Activated T-helper 1 cell treated with Interleukin-2 at 50 U/mL for 16 hours (primary cell): Measurements from ENCODE around the gene TACC2.

ENCODE experiments used
- DNase-seq: peaks from one replicate; pipeline ENCODE4 v3.0.0-alpha.2; 2020; ENCODE audit warnings: low read depth

The TACC2 gene

DNA sequence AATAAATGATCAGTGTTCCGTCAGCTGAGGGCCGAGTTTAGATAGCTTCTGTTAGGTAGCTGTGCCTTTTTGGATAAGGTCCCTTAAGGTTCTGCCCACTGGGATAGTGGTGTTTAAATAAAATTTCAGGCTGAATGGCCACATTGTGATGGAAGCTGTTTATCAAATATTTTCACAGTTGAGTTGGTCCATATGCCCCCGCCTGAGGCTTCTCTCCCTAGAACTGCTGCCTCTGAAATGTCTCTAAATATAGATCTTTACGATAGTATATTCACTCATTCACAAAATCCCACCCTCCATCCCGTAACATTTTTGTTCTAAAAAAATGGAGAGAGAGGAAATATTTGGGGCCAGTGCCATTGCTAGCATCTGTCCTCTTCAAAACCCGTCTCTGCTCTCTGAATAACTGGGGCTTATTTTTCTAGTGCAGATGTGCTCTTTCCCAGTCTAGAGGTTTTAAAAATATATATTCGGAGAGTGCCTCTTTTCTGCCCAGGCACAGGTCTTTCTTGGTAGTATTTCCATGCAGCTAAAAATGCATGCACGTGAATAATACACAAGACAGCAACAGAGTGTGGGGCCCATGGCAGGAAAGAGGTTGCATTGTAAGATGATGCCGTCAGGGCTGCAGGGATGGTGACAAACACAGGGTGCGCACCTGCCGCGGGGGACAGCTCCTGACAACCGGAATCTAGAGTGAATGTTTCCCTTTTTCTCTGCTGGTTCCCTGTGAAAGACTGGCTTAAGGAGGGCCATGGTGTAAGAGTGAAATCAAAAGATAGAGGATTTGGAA lies 176.7 kb downstream of the TACC2 start:
- no peak for DNase-seq

DNA sequence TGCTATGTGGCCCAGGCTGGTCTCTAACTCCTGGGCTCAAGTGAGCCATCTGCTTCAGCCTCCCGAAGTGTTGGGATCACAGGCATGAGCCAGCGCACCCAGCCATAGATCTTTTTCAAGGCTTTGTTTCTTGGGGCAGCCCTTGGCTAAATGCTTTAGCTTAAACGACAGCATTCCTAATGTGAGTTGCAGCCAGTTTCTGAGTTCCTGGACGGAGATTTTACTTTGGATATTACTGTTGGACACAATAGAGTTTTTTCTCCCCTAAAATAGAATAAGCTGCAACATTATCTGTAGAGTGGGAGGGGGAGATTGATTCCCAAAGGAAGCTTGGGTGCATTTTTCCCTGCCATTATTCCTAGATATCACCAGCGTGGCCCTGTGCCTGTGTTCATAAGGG lies 179.1 kb downstream of the TACC2 start:
- DNase-seq: no peak

DNA sequence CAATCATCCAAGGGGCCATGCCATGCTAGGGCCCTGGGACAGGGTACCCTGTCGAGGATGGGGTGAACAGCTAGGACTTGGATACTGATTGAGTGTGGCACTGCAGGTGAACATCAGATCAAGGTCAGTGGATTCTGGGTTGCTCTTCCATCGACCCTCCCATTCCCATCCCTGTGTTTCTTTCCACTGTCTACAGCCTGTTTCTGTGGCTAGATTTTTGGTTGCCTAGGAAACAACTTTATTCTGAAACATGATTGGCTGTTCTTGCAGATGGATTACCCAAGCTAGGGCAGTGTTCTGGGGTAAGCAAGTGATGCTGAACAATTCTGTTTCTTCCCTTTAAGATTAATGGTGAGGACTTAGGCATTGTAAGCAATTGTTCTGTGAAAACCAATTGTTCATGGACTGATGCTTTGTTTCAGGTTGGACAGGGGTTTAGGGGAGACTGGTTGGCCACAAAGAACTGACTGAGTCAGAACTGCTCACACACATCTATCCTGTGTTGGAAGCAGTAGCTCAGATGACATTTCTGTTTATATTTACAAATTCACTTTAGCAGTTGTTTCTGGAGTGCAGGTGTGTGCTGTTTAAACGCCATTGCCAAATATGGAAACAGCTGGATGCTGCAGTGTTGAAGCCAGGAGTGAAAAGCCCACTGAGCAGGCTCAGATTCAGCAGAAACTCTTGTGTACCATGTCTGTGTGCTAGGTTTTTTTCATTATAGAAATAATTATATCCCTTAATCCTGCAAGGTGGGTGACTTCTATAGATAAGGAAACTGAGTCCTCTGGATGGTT lies 179.8 kb downstream of the TACC2 start:
- no peak for DNase-seq

DNA sequence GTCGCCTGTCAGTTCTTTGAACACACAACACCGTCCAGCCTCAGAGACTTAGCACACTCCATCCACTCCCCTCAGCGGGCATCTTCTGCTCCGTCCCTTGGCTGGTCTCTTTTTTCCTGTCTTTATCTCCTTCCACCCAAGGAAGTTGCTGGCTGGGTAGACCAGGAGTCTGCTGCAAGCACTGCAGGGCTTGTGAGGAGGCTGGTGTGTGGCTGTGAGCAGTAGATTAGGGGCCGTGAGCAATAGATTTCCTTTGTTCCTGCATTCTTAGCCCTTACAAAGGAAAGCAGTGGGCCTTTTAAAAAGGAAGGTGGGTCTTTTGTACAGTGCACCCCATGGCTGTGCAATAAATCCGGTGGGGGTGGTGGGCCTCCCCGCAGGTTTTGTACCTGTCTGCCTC lies 181.8 kb downstream of the TACC2 start:
- DNase-seq: no peak

GRCh38 chr10:122171302-122172075 lies 182.5 kb downstream of the TACC2 start:
- no peak for DNase-seq

- DNase-seq: no peak
These were observed 183.5 kb downstream of the TACC2 start for GRCh38 chr10:122172361-122173008.

GRCh38 chr10:122173337-122173736 lies 184.4 kb downstream of the TACC2 start:
- DNase-seq: no peak

- DNase-seq: no peak
These were observed 184.9 kb downstream of the TACC2 start for GRCh38 chr10:122173766-122174435.

- no peak for DNase-seq
These were observed 187.6 kb downstream of the TACC2 start for GRCh38 chr10:122176232-122177213.

DNA sequence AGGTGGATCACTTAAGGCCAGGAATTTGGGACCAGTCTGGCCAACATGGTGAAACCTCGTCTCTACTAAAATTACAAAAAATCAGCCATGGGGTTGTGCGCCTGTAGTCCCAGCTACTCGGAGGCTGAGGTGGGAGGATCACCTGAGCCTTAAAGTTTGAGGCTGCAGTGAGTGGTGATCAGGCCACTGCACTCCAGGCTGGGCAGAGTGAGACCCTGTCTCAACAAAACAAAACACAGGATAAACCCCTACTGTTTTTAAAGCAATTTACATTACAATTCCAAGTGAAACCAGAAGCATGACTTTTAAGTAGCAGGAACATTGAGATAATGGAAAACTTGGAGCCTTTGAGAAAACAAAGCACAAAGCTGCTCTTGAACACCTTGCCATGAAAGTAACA lies 189.7 kb downstream of the TACC2 start:
- DNase-seq: no peak

- no peak for DNase-seq
These were observed 192.2 kb downstream of the TACC2 start for GRCh38 chr10:122181041-122181732.

DNA sequence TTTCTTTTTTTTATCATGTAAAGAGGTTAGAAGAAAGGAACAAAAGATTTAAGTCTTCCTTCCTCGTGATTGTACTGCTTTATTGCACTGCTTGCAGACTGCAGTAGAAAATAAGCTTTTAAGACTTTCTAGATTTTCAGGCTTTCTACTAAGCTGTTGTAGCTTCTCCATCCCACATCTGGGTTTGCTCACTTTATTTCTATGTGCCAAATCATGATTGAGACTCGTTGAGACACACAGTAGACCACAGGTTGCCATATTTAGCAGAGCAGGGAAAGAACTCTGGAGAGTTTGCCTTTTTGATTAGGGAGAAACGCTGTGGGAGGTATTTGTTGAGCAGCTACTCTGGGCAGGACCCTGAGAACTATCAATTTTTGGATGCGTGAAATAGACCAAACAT lies 192.9 kb downstream of the TACC2 start:
- DNase-seq: no peak

- DNase-seq: no peak
These were observed 193.3 kb downstream of the TACC2 start for GRCh38 chr10:122182308-122182707.

DNA sequence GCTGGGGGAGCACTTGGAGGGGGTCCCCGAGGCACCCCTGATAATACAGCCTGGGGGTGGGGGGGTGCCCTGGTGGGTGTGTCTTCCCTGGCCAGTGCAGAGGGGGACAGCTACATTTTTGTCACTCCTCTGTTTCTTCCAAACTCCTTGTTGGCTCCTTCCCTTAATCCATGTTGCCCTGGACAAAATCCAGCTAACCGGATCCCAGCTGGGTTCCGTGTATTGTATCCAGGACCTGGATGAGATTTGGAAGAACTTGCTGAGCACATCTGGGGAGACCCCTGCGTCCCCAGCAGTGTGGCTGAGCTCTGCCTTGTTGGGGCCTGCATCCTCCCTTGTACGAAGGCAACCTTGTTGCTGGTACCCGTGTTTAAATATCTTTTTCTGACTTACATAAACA lies 195.3 kb downstream of the TACC2 start:
- DNase-seq: no peak

- no peak for DNase-seq
These were observed 196.7 kb downstream of the TACC2 start for GRCh38 chr10:122185643-122186042.

DNA sequence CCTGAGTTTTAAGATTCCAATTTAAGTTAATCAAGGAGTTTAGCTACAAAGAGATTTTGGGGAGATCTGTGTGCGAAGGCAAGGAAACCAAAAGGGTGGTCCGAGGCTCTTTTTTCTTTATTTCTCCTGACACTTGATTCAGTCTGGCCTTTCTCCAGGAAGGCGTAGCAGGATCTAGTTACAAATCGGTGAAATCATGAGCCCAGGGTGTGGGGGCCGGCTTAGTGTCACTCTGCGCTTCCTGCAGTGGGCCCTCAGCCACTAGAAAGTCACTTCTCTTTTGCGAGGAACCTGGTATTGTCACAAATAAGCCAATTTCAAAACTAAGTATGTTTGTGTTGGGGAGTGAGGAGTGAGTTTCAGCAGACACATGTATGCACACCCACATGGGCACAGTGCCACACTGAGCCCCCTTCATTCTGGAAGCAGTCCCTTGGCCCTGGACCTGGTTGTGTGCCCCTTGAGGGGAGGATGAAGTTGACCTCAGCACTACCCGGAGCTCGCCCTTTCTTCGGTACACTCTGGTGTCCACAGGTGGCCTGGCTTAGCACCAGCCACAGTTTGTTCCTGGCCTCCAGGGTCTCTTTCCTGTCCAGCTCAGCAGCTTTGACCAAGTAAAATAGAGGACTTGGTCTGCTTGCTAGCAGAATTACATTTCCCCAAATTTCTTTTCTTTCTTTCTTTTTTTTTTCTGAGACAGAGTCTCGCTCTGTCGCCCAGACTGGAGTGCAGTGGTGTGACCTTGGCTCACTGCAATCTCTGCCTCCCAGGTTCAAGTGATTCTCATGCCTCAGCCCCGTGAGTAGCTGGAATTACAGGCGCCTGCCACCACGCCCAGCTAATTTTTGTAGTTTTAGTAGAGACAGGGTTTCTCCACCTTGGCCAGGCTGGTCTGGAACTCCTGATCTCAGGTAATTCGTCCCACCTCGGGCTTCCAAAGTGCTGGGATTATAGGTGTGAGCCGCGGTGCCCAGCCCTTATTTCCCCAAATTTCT lies 198.2 kb downstream of the TACC2 start:
- DNase-seq: no peak

DNA sequence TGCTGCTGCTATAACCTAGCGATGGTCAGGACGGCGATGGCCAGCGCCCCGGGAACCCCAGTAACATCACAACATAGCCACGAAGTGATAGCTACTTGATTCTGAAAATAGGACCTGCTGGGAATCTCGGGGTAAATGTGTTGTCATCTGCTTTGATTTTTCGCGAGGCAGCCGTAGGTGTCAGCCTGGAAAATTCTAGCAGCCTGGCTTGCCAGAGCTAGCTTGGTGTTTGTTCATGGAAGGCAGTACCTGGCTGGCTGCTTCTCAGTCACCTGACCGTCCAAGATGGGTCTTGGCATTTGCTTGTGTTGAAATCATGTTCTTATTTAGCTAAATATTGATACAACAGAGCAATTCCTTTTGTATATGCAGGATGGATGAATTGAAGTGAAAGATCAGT lies 199.7 kb downstream of the TACC2 start:
- no peak for DNase-seq

GRCh38 chr10:122189185-122189584 lies 200.2 kb downstream of the TACC2 start:
- DNase-seq: no peak
